Adrenal gland (tissue), 12 donors: Measurements from ENCODE around the gene DOCK11. TPM values are rescaled to one million over a fixed set of nuclear protein-coding genes. Genes with fewer than 3 reads are reported as not detected.
A peak's percentile ranks its signal among the peaks of the same experiment; 100 is the strongest.

Experiments
- DNase-seq, 7 donors: peaks; one replicate each; pipeline ENCODE4 v3.0.0-alpha.2; 2019 to 2020
- H3K27ac ChIP-seq, 5 donors: fragments of 200-600 bp; sonication (generic) in 4 of 5; 1 replicate in 3 of 5; 2 replicates in 2 of 5; pipeline versions ENCODE4 v1.5.1 to v1.8.0; 2016 to 2020; ENCODE audit warnings: mild to moderate bottlenecking in 1 of 5
- H3K27me3 ChIP-seq: fragments of 200-600 bp; 2 replicates; pipeline ENCODE4 v1.8.0; 2021
- H3K36me3 ChIP-seq, 2 donors: fragments of 200-600 bp; replicated peaks in 1 of 2; 1 replicate in 1 of 2; 2 replicates in 1 of 2; pipeline versions ENCODE4 v1.5.1 to v1.8.0; 2018 to 2022
- H3K4me1 ChIP-seq, 2 donors: fragments of 200-600 bp; replicated peaks in 1 of 2; 1 replicate in 1 of 2; 2 replicates in 1 of 2; pipeline versions ENCODE4 v1.5.1 to v1.8.0; 2018 to 2021
- H3K4me3 ChIP-seq, 4 donors: fragments of 200-600 bp; sonication (generic) in 3 of 4; one replicate each; pipeline ENCODE4 v1.5.1; 2016 to 2018
- H3K9me3 ChIP-seq, 3 donors: fragments of 200-600 bp; sonication (generic) in 1 of 3; replicated peaks in 1 of 3; 1 replicate in 2 of 3; 2 replicates in 1 of 3; pipeline versions ENCODE4 v1.5.1 to v1.8.0; 2016 to 2021
- CTCF ChIP-seq, 6 experiments: fragments of 450-650 bp in 4 of 6; fragments of 200-600 bp in 2 of 6; sonication (generic) in 1 of 6; IDR thresholded peaks; 1 replicate in 5 of 6; 2 replicates in 1 of 6; pipeline versions ENCODE4 v1.5.1 to v1.8.0; 2016 to 2021; ENCODE audit warnings: antibody characterized with exemption in 6 of 6, mild to moderate bottlenecking in 2 of 6, moderate library complexity in 1 of 6
- POLR2A ChIP-seq, 2 donors: fragments of 450-650 bp; IDR thresholded peaks; one replicate each; pipeline ENCODE4 v1.6.1; 2017; ENCODE audit warnings: antibody characterized with exemption in 2 of 2, mild to moderate bottlenecking in 2 of 2, moderate library complexity in 1 of 2
- WGBS, 4 donors: extraction: QIAGEN DNeasy Blood & Tissue Kit in 2 of 4; methylation state at CpG; one replicate each; pipeline versions ENCODE4 v1.1.5 to v1.1.7; 2013 to 2017; 5-methylcytosine and 5-hydroxymethylcytosine counted together
- intact Hi-C, 2 donors: fragments of 100-400 bp; cut with DNase I; formaldehyde crosslinking; loops; one replicate each; pipeline versions ENCODE4 v1.14.1 to v1.15.0; 2022 to 2023
- polyA plus RNA-seq, 3 donors: library from polyadenylated mRNA; stranded (reverse); fragments of 200-250 nt in 2 of 3; fragments of 350-450 nt in 1 of 3; fragmentation: Illumina TruSeq in 1 of 3; extraction: RNeasy Lipid Tissue Mini Kit (QIAGEN cat#74804) in 1 of 3; gene quantifications; one replicate each; pipeline ENCODE4 v1.2.3, GENCODE V29; 2013 to 2014
- total RNA-seq, 9 donors: library from RNA; depleted of rRNA in 4 of 9; stranded (reverse); fragments of >200 nt in 4 of 9; fragments of 120-200 nt in 1 of 9; fragmentation: NEBNext Ultra II Directional in 1 of 9; extraction: Animal tissue kit (Norgen Biotek cat#: 25700) in 1 of 9; gene quantifications; one replicate each; pipeline versions ENCODE4 v1.1.0 to v1.2.4, GENCODE V29; 2013 to 2023
- donor health status: healthy with polysubstance abuse.
- donor health status: Bipolar disorder and iron deficiency.
- donor health status: DM: yes; HTN: yes; CAD: no.
- donor health status: DM: no; HTN: no; CAD: no.
- donor health status: DM: no; HTN: no; CAD: no.
- donor health status: DM: yes; HTN: yes; CAD: no.

The DOCK11 gene
- total and polyA plus RNA-seq, 12 donors = 4.8 to 28.1 (median 13.2) TPM

- Histone ChIP-seq H3K4me3 (no peak overlapping the region), H3K27me3 (peaks cover 5% of the 10 kb centered on the region), H3K27ac (no peak overlapping the region), H3K4me1 (peaks cover 0 to 2% of the 10 kb centered on the region in 2 donors), H3K9me3 (no peaks in the 10 kb centered on the region), H3K36me3 (no peaks in the 10 kb centered on the region)
- WGBS, 4 donors = 67 to 80% (median 74%) methylated on average over 4 of the region's 4 CpGs
- TF ChIP-seq CTCF (IDR thresholded peaks at IDR 0.05) (no peak), POLR2A (IDR thresholded peaks at IDR 0.05) (no peak)
- DNase-seq = no peak
- intact Hi-C loops = no loop called here
Observed at GRCh38 chrX:118525174-118525730, 29.6 kb downstream of the DOCK11 start.

GRCh38 chrX:118526149-118526548 lies 30.5 kb downstream of the DOCK11 start:
- no peaks in the 10 kb centered on the region for H3K36me3 ChIP-seq
- H3K27me3 ChIP-seq = peaks cover 5% of the 10 kb centered on the region
- TF ChIP-seq CTCF (IDR thresholded peaks at IDR 0.05) = no peak
- TF ChIP-seq POLR2A (IDR thresholded peaks at IDR 0.05) = no peak
- peak overlapping the region in 1 of 5 donors; percentile 17 for H3K27ac ChIP-seq
- intact Hi-C loops = no loop called here
- 57 to 87% (median 72%) methylated on average over 3 to 4 of the region's 4 CpGs for WGBS, 4 donors
- H3K4me1 ChIP-seq = no peaks in the 10 kb centered on the region
- DNase-seq = no peak
- H3K9me3 ChIP-seq = no peaks in the 10 kb centered on the region
- no peak overlapping the region for H3K4me3 ChIP-seq

GRCh38 chrX:118528071-118528737 lies 32.6 kb downstream of the DOCK11 start:
- no peak overlapping the region for H3K4me3 ChIP-seq
- peak overlapping the region in 2 of 5 donors; percentile 8 to 60 for H3K27ac ChIP-seq
- 59 to 73% (median 64%) methylated on average over 8 to 10 of the region's 10 CpGs for WGBS, 4 donors

More at GRCh38 chrX:118528071-118528737, 32.6 kb downstream of the DOCK11 start:
- no peak for TF ChIP-seq POLR2A (IDR thresholded peaks at IDR 0.05)
- no peak for TF ChIP-seq CTCF (IDR thresholded peaks at IDR 0.05)
- H3K4me1 ChIP-seq = no peaks in the 10 kb centered on the region
- DNase-seq = no peak
- H3K36me3 ChIP-seq = no peaks in the 10 kb centered on the region
- no peaks in the 10 kb centered on the region for H3K9me3 ChIP-seq
- peaks cover 5% of the 10 kb centered on the region for H3K27me3 ChIP-seq
- intact Hi-C loops = no loop called here
